Astrocyte of the cerebellum (primary cell): Measurements from ENCODE around the gene CCT5.

ENCODE experiments used
- DNase-seq: peaks from one replicate; pipeline ENCODE4 v3.0.0-alpha.2; 2011; ENCODE audit warnings: low read depth
- H3K4me3 ChIP-seq: 2 replicates; pipeline ENCODE4 v1.5.1; 2011; ENCODE audit warnings: mild to moderate bottlenecking, low read depth, low read length, moderate library complexity
- CTCF ChIP-seq: IDR thresholded peaks from 2 replicates; pipeline ENCODE4 v1.5.1; 2012; ENCODE audit warnings: low read length, low read depth, moderate library complexity, mild to moderate bottlenecking; ENCODE audit errors: missing control alignments
- in situ Hi-C: cut with HindIII; loops from 2 replicates; pipeline ENCODE4 v1.10.0; 2017; ENCODE audit warnings: low sequenced_read_pairs

The CCT5 gene

GRCh38 chr5:10303699-10304170 lies 53.7 kb downstream of the CCT5 start:
- in situ Hi-C loops, result no loop called here

GRCh38 chr5:10304932-10305331 lies 54.9 kb downstream of the CCT5 start:
- no peak for DNase-seq
- in situ Hi-C loops, result no loop called here
- no peak overlapping the region for H3K4me3 ChIP-seq
- TF ChIP-seq CTCF, result no peak

More at GRCh38 chr5:10303699-10304170, 53.7 kb downstream of the CCT5 start:
- no peak for DNase-seq
- TF ChIP-seq CTCF, result no peak
- no peak overlapping the region for H3K4me3 ChIP-seq

- TF ChIP-seq CTCF, result no peak
- DNase-seq, result no peak
- peak overlapping the region; percentile 57 for H3K4me3 ChIP-seq
- in situ Hi-C loops, result no loop called here
These were observed 56.0 kb downstream of the CCT5 start for GRCh38 chr5:10306114-10306513.

- in situ Hi-C loops, result no loop called here
- TF ChIP-seq CTCF, result no peak
- peak overlapping the region; percentile 57 for H3K4me3 ChIP-seq
- DNase-seq, result no peak
These were observed 56.7 kb downstream of the CCT5 start for GRCh38 chr5:10306806-10307205.

- no peak for DNase-seq
- no peak for TF ChIP-seq CTCF
- in situ Hi-C loops, result no loop called here
- peak within 1 kb of the TSS; percentile 57 for H3K4me3 ChIP-seq
These were observed 57.4 kb downstream of the CCT5 start, which contains the start of gene CMBL for GRCh38 chr5:10307206-10308148. Gene CMBL, minus strand, starts transcription at chr5:10307902. Its CDS starts 17,140 bp downstream, at chr5:10290762.

GRCh38 chr5:10308844-10309243 lies 58.8 kb downstream of the CCT5 start:
- in situ Hi-C loops, result no loop called here
- DNase-seq, result no peak
- no peak for TF ChIP-seq CTCF
- H3K4me3 ChIP-seq, result no peak overlapping the region
